ENCODE data around the gene SEZ6L.
A peak's percentile ranks its signal among the peaks of the same experiment; 100 is the strongest.

SEZ6L gene

GRCh38 chr22:26330971-26331625 is 161.8 kb downstream of the SEZ6L start:
- DNase-seq, result no peak
- intact Hi-C loops (cut with DNase I; ENCODE audit: low total_unique reads), result no loop called here
- H3K4me1 ChIP-seq, result no peaks in the 10 kb centered on the region
- no peak overlapping the region for H3K27ac ChIP-seq
- H3K27me3 ChIP-seq, result peaks cover 0 to 40% of the 10 kb centered on the region in 2 donors
- H3K9me3 ChIP-seq, result no peaks in the 10 kb centered on the region
- TF ChIP-seq CTCF (IDR thresholded peaks at IDR 0.05), result peak; percentile 53 to 60
- no peak overlapping the region for H3K4me3 ChIP-seq
- no peaks in the 10 kb centered on the region for H3K36me3 ChIP-seq

- Histone ChIP-seq H3K9me3 (no peaks in the 10 kb centered on the region), H3K27me3 (peaks cover 0 to 27% of the 10 kb centered on the region in 2 donors), H3K4me3 (no peak overlapping the region), H3K4me1 (no peaks in the 10 kb centered on the region), H3K36me3 (no peaks in the 10 kb centered on the region), H3K27ac (no peak overlapping the region)
- TF ChIP-seq CTCF (IDR thresholded peaks at IDR 0.05), result no peak
- intact Hi-C loops (cut with DNase I; ENCODE audit: low total_unique reads), result no loop called here
- no peak for DNase-seq
These were observed 164.0 kb downstream of the SEZ6L start for GRCh38 chr22:26333088-26333800.

GRCh38 chr22:26334232-26334631 is 165.0 kb downstream of the SEZ6L start:
- Histone ChIP-seq H3K27me3 (peaks cover 0 to 27% of the 10 kb centered on the region in 2 donors), H3K9me3 (no peaks in the 10 kb centered on the region), H3K4me1 (no peaks in the 10 kb centered on the region), H3K4me3 (no peak overlapping the region), H3K27ac (no peak overlapping the region), H3K36me3 (no peaks in the 10 kb centered on the region)
- no peak for DNase-seq
- intact Hi-C loops (cut with DNase I; ENCODE audit: low total_unique reads), result no loop called here
- TF ChIP-seq CTCF (IDR thresholded peaks at IDR 0.05), result no peak

GRCh38 chr22:26336773-26337172 is 167.5 kb downstream of the SEZ6L start:
- no peak for TF ChIP-seq CTCF (IDR thresholded peaks at IDR 0.05)
- Histone ChIP-seq H3K27ac (no peak overlapping the region), H3K9me3 (no peaks in the 10 kb centered on the region), H3K27me3 (peaks cover 0 to 32% of the 10 kb centered on the region in 2 donors), H3K4me1 (no peaks in the 10 kb centered on the region), H3K36me3 (no peaks in the 10 kb centered on the region), H3K4me3 (no peak overlapping the region)
- intact Hi-C loops (cut with DNase I; ENCODE audit: low total_unique reads), result no loop called here
- no peak for DNase-seq

GRCh38 chr22:26339755-26340154 is 170.5 kb downstream of the SEZ6L start:
- H3K27me3 ChIP-seq, result peaks cover 0 to 12% of the 10 kb centered on the region in 2 donors
- intact Hi-C loops (cut with DNase I; ENCODE audit: low total_unique reads), result no loop called here
- no peak overlapping the region for H3K27ac ChIP-seq
- no peaks in the 10 kb centered on the region for H3K9me3 ChIP-seq
- TF ChIP-seq CTCF (IDR thresholded peaks at IDR 0.05), result no peak
- H3K36me3 ChIP-seq, result no peaks in the 10 kb centered on the region
- H3K4me3 ChIP-seq, result no peak overlapping the region
- no peak for DNase-seq
- no peaks in the 10 kb centered on the region for H3K4me1 ChIP-seq
